HL-60 (cell line): ENCODE measurements around the gene PRR18.

Experiments
- DNase-seq, 2 experiments: peaks; one replicate each; pipeline ENCODE4 v3.0.0-alpha.2; 2010 to 2020; ENCODE audit warnings: low read depth in 1 of 2, low spot score in 1 of 2
- H3K27ac ChIP-seq: fragments of 250-450 bp; sonication (Bioruptor Pico); replicated peaks from 2 replicates; pipeline ENCODE4 v1.5.1; 2020; ENCODE audit warnings: mild to moderate bottlenecking, moderate library complexity
- H3K27me3 ChIP-seq: fragments of 250-450 bp; sonication (Bioruptor Pico); 2 replicates; pipeline ENCODE4 v1.5.1; 2021; ENCODE audit warnings: mild to moderate bottlenecking, moderate library complexity; ENCODE audit not compliant: insufficient read depth, poor library complexity, severe bottlenecking
- H3K4me3 ChIP-seq: replicated peaks from 2 replicates; pipeline ENCODE4 v1.5.1; 2011; ENCODE audit warnings: mild to moderate bottlenecking, control low read depth, low read length; ENCODE audit not compliant: insufficient read depth
- CTCF ChIP-seq: IDR thresholded peaks from one replicate; pipeline ENCODE4 v1.5.1; 2011; ENCODE audit warnings: low read length, control low read depth, inconsistent platforms; ENCODE audit not compliant: insufficient read depth
- GABPA ChIP-seq: IDR thresholded peaks from 2 replicates; pipeline ENCODE4 v1.6.1; 2012; ENCODE audit warnings: low read depth
- POLR2AphosphoS5 ChIP-seq: IDR thresholded peaks from 2 replicates; pipeline ENCODE4 v1.6.1; 2012; ENCODE audit warnings: low read depth
- REST ChIP-seq: IDR thresholded peaks from 2 replicates; pipeline ENCODE4 v1.6.1; 2012; ENCODE audit warnings: low read depth; ENCODE audit not compliant: insufficient replicate concordance
- SPI1 ChIP-seq: IDR thresholded peaks from 2 replicates; pipeline ENCODE4 v1.6.1; 2012; ENCODE audit warnings: low read depth, mild to moderate bottlenecking, borderline replicate concordance

PRR18 gene

GRCh38 chr6:166286839-166287271 is 21.3 kb downstream of the PRR18 start:
- no peak overlapping the region for H3K4me3 ChIP-seq
- no peak overlapping the region for H3K27ac ChIP-seq
- DNase-seq = peak in 1 of 2 experiments; percentile 61
- no peaks in the 10 kb centered on the region for H3K27me3 ChIP-seq
- TF ChIP-seq SPI1 (no peak), CTCF (no peak), POLR2AphosphoS5 (no peak), REST (no peak), GABPA (no peak)

GRCh38 chr6:166285233-166285632 is 23.0 kb downstream of the PRR18 start:
- no peak for DNase-seq
- no peak for TF ChIP-seq CTCF
- TF ChIP-seq POLR2AphosphoS5 = no peak
- Histone ChIP-seq H3K4me3 (no peak overlapping the region), H3K27ac (no peak overlapping the region), H3K27me3 (no peaks in the 10 kb centered on the region)

GRCh38 chr6:166284640-166285039 is 23.6 kb downstream of the PRR18 start:
- TF ChIP-seq POLR2AphosphoS5 (no peak), SPI1 (no peak), CTCF (no peak), GABPA (no peak), REST (no peak)
- H3K27ac ChIP-seq = no peak overlapping the region
- DNase-seq = no peak

GRCh38 chr6:166282394-166283032 is 25.7 kb downstream of the PRR18 start:
- H3K27ac ChIP-seq = no peak overlapping the region

More at GRCh38 chr6:166284640-166285039, 23.6 kb downstream of the PRR18 start:
- Histone ChIP-seq H3K4me3 (no peak overlapping the region), H3K27me3 (no peaks in the 10 kb centered on the region)

More at GRCh38 chr6:166282394-166283032, 25.7 kb downstream of the PRR18 start:
- TF ChIP-seq SPI1 = no peak
- TF ChIP-seq POLR2AphosphoS5 = no peak
- TF ChIP-seq REST = no peak
- TF ChIP-seq CTCF = no peak
- TF ChIP-seq GABPA = no peak
- H3K4me3 ChIP-seq = no peak overlapping the region
- no peak for DNase-seq
- no peaks in the 10 kb centered on the region for H3K27me3 ChIP-seq
